HepG2 (cell line): ENCODE results near the gene RPL37A. TPM values are rescaled to one million over a fixed set of nuclear protein-coding genes. Genes with fewer than 3 reads are reported as not detected.

Experiments
- ADNP ChIP-seq: sonication (generic); formaldehyde crosslinking; IDR thresholded peaks from 2 replicates; pipeline ENCODE4 v1.4.0; 2020; ENCODE audit warnings: missing genetic modification reagents
- ATF7 ChIP-seq, 2 experiments: fragments of 450-650 bp in 1 of 2; sonication (generic) in 1 of 2; formaldehyde crosslinking in 1 of 2; IDR thresholded peaks; 2 replicates each; pipeline versions ENCODE4 v1.4.0 to v1.6.1; 2016 to 2020; ENCODE audit warnings: antibody characterized with exemption in 1 of 2, mild to moderate bottlenecking in 1 of 2, missing genetic modification reagents in 1 of 2
- ELF4 ChIP-seq: sonication (generic); formaldehyde crosslinking; IDR thresholded peaks from 2 replicates; pipeline ENCODE4 v1.5.0; 2020; ENCODE audit warnings: missing genetic modification reagents, mild to moderate bottlenecking, moderate library complexity, borderline replicate concordance
- FUBP1 ChIP-seq: sonication (generic); formaldehyde crosslinking; IDR thresholded peaks from 2 replicates; pipeline ENCODE4 v1.5.1; 2020; ENCODE audit warnings: missing genetic modification reagents, mild to moderate bottlenecking, borderline replicate concordance
- GLI4 ChIP-seq: sonication (generic); formaldehyde crosslinking; IDR thresholded peaks from 2 replicates; pipeline ENCODE4 v1.5.1; 2020; ENCODE audit warnings: missing genetic modification reagents, mild to moderate bottlenecking, moderate library complexity, borderline replicate concordance
- MTA1 ChIP-seq: sonication (generic); formaldehyde crosslinking; IDR thresholded peaks from 2 replicates; pipeline ENCODE4 v1.4.0; 2020; ENCODE audit warnings: missing genetic modification reagents, mild to moderate bottlenecking, borderline replicate concordance
- NBN ChIP-seq: fragments of 450-650 bp; conservative IDR thresholded peaks from 2 replicates; pipeline ENCODE4 v1.6.1; 2017
- NR2F6 ChIP-seq, 2 experiments: IDR thresholded peaks; 2 replicates each; pipeline ENCODE4 v1.6.1; 2016; ENCODE audit warnings: antibody characterized with exemption in 1 of 2, mild to moderate bottlenecking in 1 of 2
- SIX1 ChIP-seq: sonication (generic); formaldehyde crosslinking; IDR thresholded peaks from 2 replicates; pipeline ENCODE4 v1.4.0; 2020; ENCODE audit warnings: missing genetic modification reagents, borderline replicate concordance
- SRF ChIP-seq: IDR thresholded peaks from 2 replicates; pipeline ENCODE4 v1.6.1; 2011; ENCODE audit warnings: mild to moderate bottlenecking, low read depth, low read length, moderate library complexity
- TAF1 ChIP-seq: sonication (generic); formaldehyde crosslinking; IDR thresholded peaks from 2 replicates; pipeline ENCODE4 v1.4.0; 2020; ENCODE audit warnings: missing genetic modification reagents
- ZHX2 ChIP-seq, 2 experiments: sonication (generic) in 1 of 2; formaldehyde crosslinking in 1 of 2; IDR thresholded peaks; 2 replicates each; pipeline versions ENCODE4 v1.6.1 to v1.9.0; 2014 to 2022; ENCODE audit warnings: antibody characterized with exemption in 1 of 2, borderline replicate concordance in 1 of 2, inconsistent platforms in 1 of 2, low read depth in 1 of 2, missing genetic modification reagents in 1 of 2
- ZNF572 ChIP-seq: sonication (generic); formaldehyde crosslinking; IDR thresholded peaks from 2 replicates; pipeline ENCODE4 v1.5.1; 2020; ENCODE audit warnings: mild to moderate bottlenecking, missing genetic modification reagents
- ZNF878 ChIP-seq: sonication (generic); formaldehyde crosslinking; IDR thresholded peaks from 2 replicates; pipeline ENCODE4 v1.8.1; 2023; ENCODE audit warnings: mild to moderate bottlenecking, missing genetic modification reagents, moderate library complexity
- polyA plus RNA-seq, 8 experiments: library from polyadenylated mRNA; depleted of rRNA in 3 of 8; stranded (reverse) in 7 of 8; unstranded in 1 of 8; fragments of >200 nt; fragmentation: Illumina TruSeq in 4 of 8; extraction: Trizol in 4 of 8; gene quantifications; 2 replicates each; pipeline versions ENCODE4 v1.2.1 to v1.2.3, GENCODE V29; 2011 to 2016; ENCODE audit warnings: low read depth in 4 of 8, missing spikeins in 1 of 8, mixed read lengths in 1 of 8; ENCODE audit not compliant: insufficient read depth in 1 of 8
- total RNA-seq, 5 experiments: library from RNA; depleted of rRNA; stranded (reverse); fragments of >200 nt; fragmentation: Illumina TruSeq; extraction: Trizol; gene quantifications; 2 replicates each; pipeline ENCODE4 v1.2.3, GENCODE V29; 2016; ENCODE audit warnings: low read depth in 1 of 5
- TF ChIP-seq, protein P1 (sequence below): sonication (generic); formaldehyde crosslinking; IDR thresholded peaks from 2 replicates; pipeline ENCODE4 v1.4.0; 2020; ENCODE audit warnings: missing genetic modification reagents

Gene RPL37A
- total and polyA plus RNA-seq, 2 of the 13 experiments (the other 11 are each of a cell fraction or from before 2014, with no cell fraction given) = 6,902 to 7,910 TPM

GRCh38 chr2:216535454-216535995, 36.9 kb downstream of the RPL37A start (continued):
- TF ChIP-seq SRF (no peak), ZNF878 (no peak), ADNP (CRISPR knock-in tag) (0 out of 2 replicates have a peak, but pooled peaks have one; percentile 19), GLI4 (CRISPR knock-in tag) (no peak), FUBP1 (no peak), MTA1 (CRISPR knock-in tag) (no peak), ZNF572 (CRISPR knock-in tag) (no peak), ZHX2 (IDR thresholded peaks at IDR 0.05; ENCODE audit: low read depth) (no peak), ZHX2 (CRISPR knock-in tag; IDR thresholded peaks at IDR 0.05; ENCODE audit: borderline replicate concordance) (no peak), ELF4 (CRISPR knock-in tag) (no peak), NR2F6 (IDR thresholded peaks at IDR 0.05) (no peak), NR2F6 (CRISPR knock-in tag; IDR thresholded peaks at IDR 0.05) (peak; percentile 43; the same call in 1 of the 2 replicates), SIX1 (no peak), NBN (no peak), ATF7 (IDR thresholded peaks at IDR 0.05) (no peak), ATF7 (CRISPR knock-in tag; IDR thresholded peaks at IDR 0.05) (peak; percentile 42; the same call in 1 of the 2 replicates), TAF1 (CRISPR knock-in tag) (no peak)
- TF ChIP-seq, protein P1, sequence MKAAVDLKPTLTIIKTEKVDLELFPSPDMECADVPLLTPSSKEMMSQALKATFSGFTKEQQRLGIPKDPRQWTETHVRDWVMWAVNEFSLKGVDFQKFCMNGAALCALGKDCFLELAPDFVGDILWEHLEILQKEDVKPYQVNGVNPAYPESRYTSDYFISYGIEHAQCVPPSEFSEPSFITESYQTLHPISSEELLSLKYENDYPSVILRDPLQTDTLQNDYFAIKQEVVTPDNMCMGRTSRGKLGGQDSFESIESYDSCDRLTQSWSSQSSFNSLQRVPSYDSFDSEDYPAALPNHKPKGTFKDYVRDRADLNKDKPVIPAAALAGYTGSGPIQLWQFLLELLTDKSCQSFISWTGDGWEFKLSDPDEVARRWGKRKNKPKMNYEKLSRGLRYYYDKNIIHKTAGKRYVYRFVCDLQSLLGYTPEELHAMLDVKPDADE (CRISPR knock-in tag) = no peak
